ENCODE measurements around the gene GPC6. TPM values are rescaled to one million over a fixed set of nuclear protein-coding genes. Genes with fewer than 3 reads are reported as not detected.

Gene GPC6
- total RNA-seq, 1 experiment from 2014 or later = 0.22 TPM

GRCh38 chr13:93307651-93308050, 81.0 kb downstream of the GPC6 start:
- Histone ChIP-seq H3K4me3 (replicated peaks in 1 of 2; ENCODE audit: low read depth in 1 of 2, low read length in 2 of 2) (no peak overlapping the region), H3K36me3 (ENCODE audit: control insufficient read depth in 1 of 2, insufficient read depth in 2 of 2, low read length in 2 of 2) (no peaks in the 10 kb centered on the region), H3K27ac (ENCODE audit: low read depth, low read length) (no peak overlapping the region), H3K9me2 (ENCODE audit: insufficient read depth) (no peaks in the 10 kb centered on the region), H3K79me2 (ENCODE audit: insufficient read depth, low read length) (no peaks in the 10 kb centered on the region), H2AFZ (ENCODE audit: low read depth, low read length, poor library complexity, severe bottlenecking) (no peak overlapping the region), H3K9me3 (ENCODE audit: control insufficient read depth in 1 of 2, insufficient read depth in 1 of 2, low read depth in 1 of 2, low read length in 2 of 2) (peaks cover 13 to 25% of the 10 kb centered on the region in 2 experiments; a peak in 3 of 4 replicates), H3K9ac (ENCODE audit: low read length) (no peak overlapping the region), H3K4me2 (ENCODE audit: low read length) (no peak overlapping the region), H4K20me1 (ENCODE audit: insufficient read depth) (no peaks in the 10 kb centered on the region), H3K4me1 (ENCODE audit: control insufficient read depth in 1 of 2, insufficient read depth in 2 of 2, low read length in 2 of 2) (no peaks in the 10 kb centered on the region), H3K27me3 (ENCODE audit: insufficient read depth, low read length) (no peaks in the 10 kb centered on the region)
- no peak for ATAC-seq
- ChIA-PET POLR2A (no interaction called here), CTCF (no interaction called here), RAD21 (ENCODE audit: low non-redundant PET in 1 of 2, low total read pairs in 2 of 2, uncharacterized antibody in 2 of 2, unreplicated experiment in 2 of 2) (no interaction called here)
- DNase-seq (ENCODE audit: low read depth, low spot score) = no peak
- TF ChIP-seq YY1 (IDR thresholded peaks at IDR 0.05; ENCODE audit: extremely low read depth, insufficient replicate concordance, low read depth, low read length) (no peak), REST (IDR thresholded peaks at IDR 0.05; ENCODE audit: low read depth) (no peak), JUND (IDR thresholded peaks at IDR 0.05) (no peak), SP1 (IDR thresholded peaks at IDR 0.05; ENCODE audit: low read depth) (no peak), SIN3A (IDR thresholded peaks at IDR 0.05; ENCODE audit: low read depth) (no peak), ZBTB33 (IDR thresholded peaks at IDR 0.05; ENCODE audit: extremely low read depth, insufficient replicate concordance, low read length) (no peak), ZNF274 (IDR thresholded peaks at IDR 0.05; ENCODE audit: low read depth, low read length) (no peak), CEBPB (IDR thresholded peaks at IDR 0.05; ENCODE audit: low read depth) (no peak), FOSL1 (IDR thresholded peaks at IDR 0.05; ENCODE audit: low read depth) (no peak), EGR1 (IDR thresholded peaks at IDR 0.05; ENCODE audit: low read depth) (no peak), ELF1 (IDR thresholded peaks at IDR 0.05; ENCODE audit: borderline replicate concordance, low read depth) (no peak), CTCF (IDR thresholded peaks at IDR 0.05 in 2 of 3, conservative IDR thresholded peaks at IDR 0.05 in 1 of 3; ENCODE audit: borderline replicate concordance in 1 of 3, insufficient read depth in 1 of 3, low read depth in 2 of 3, low read length in 2 of 3) (no peak), EZH2 (IDR thresholded peaks at IDR 0.05) (no peak), ZFX (IDR thresholded peaks at IDR 0.05) (no peak), ATF3 (IDR thresholded peaks at IDR 0.05) (no peak), TCF7L2 (IDR thresholded peaks at IDR 0.05; ENCODE audit: borderline replicate concordance, extremely low read depth, insufficient read depth, insufficient read length) (no peak), SRF (IDR thresholded peaks at IDR 0.05; ENCODE audit: low read depth) (no peak), EZH2phosphoT487 (IDR thresholded peaks at IDR 0.05; ENCODE audit: borderline replicate concordance) (no peak), POLR2AphosphoS5 (IDR thresholded peaks at IDR 0.05; ENCODE audit: low read depth, low read length) (no peak)
- no TSS peak for BruUV-seq (replicated peaks)
- intact Hi-C loops (cut with micrococcal nuclease) = no loop called here
